ENCODE data around the gene BCL7C. TPM values are rescaled to one million over a fixed set of nuclear protein-coding genes. Genes with fewer than 3 reads are reported as not detected.
A peak's percentile ranks its signal among the peaks of the same experiment; 100 is the strongest.

Gene BCL7C
- total and polyA plus RNA-seq, 2 of the 13 experiments (the other 11 are each of a cell fraction or from before 2014, with no cell fraction given): 17.7 to 33.8 TPM

DNA sequence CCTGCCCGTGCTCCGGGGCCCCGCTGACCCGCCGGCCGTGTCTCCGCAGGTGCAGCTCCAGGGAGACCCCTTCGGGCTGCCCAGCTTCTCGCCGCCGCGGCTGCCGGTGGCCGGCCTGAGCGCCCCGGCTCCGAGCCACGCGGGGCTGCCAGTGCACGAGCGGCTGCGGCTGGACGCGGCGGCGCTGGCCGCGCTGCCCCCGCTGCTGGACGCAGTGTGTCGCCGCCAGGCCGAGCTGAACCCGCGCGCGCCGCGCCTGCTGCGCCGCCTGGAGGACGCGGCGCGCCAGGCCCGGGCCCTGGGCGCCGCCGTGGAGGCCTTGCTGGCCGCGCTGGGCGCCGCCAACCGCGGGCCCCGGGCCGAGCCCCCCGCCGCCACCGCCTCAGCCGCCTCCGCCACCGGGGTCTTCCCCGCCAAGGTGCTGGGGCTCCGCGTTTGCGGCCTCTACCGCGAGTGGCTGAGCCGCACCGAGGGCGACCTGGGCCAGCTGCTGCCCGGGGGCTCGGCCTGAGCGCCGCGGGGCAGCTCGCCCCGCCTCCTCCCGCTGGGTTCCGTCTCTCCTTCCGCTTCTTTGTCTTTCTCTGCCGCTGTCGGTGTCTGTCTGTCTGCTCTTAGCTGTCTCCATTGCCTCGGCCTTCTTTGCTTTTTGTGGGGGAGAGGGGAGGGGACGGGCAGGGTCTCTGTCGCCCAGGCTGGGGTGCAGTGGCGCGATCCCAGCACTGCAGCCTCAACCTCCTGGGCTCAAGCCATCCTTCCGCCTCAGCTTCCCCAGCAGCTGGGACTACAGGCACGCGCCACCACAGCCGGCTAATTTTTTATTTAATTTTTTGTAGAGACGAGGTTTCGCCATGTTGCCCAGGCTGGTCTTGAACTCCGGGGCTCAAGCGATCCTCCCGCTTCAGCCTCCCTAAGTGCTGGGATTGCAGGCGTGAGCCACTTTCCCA is 8.4 kb upstream of the BCL7C start (continued):
- no peak for TF ChIP-seq ZNF44 (CRISPR knock-in tag; IDR thresholded peaks at IDR 0.05)
- no peak; the same call in 1 of the 2 replicates for TF ChIP-seq ZIK1 (CRISPR knock-in tag; IDR thresholded peaks at IDR 0.05; ENCODE audit: borderline replicate concordance, low read depth)
- 0 out of 2 replicates have a peak, but pooled peaks have one; percentile 29 for TF ChIP-seq PAX8 (CRISPR knock-in tag; IDR thresholded peaks at IDR 0.05; ENCODE audit: borderline replicate concordance)
- peak; percentile 38; the same call in 1 of the 2 replicates for TF ChIP-seq RXRA (CRISPR knock-in tag; IDR thresholded peaks at IDR 0.05)
- no peak for TF ChIP-seq MATR3 (CRISPR knock-in tag; IDR thresholded peaks at IDR 0.05)
- TF ChIP-seq, protein P1, sequence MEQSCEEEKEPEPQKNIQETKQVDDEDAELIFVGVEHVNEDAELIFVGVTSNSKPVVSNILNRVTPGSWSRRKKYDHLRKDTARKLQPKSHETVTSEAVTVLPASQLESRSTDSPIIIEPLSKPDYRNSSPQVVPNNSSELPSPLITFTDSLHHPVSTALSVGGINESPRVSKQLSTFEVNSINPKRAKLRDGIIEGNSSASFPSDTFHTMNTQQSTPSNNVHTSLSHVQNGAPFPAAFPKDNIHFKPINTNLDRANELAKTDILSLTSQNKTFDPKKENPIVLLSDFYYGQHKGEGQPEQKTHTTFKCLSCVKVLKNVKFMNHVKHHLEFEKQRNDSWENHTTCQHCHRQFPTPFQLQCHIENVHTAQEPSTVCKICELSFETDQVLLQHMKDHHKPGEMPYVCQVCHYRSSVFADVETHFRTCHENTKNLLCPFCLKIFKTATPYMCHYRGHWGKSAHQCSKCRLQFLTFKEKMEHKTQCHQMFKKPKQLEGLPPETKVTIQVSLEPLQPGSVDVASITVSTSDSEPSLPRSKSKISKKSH (CRISPR knock-in tag; IDR thresholded peaks at IDR 0.05; ENCODE audit: borderline replicate concordance): peak; percentile 43; the same call in 1 of the 2 replicates
- TF ChIP-seq ATF7 (IDR thresholded peaks at IDR 0.05): no peak
- TF ChIP-seq ATF7 (CRISPR knock-in tag; IDR thresholded peaks at IDR 0.05): no peak
- no peak for TF ChIP-seq ZNF367 (CRISPR knock-in tag; IDR thresholded peaks at IDR 0.05; ENCODE audit: borderline replicate concordance)
- 0 out of 2 replicates have a peak, but pooled peaks have one; percentile 69 for TF ChIP-seq ZBTB38 (CRISPR knock-in tag; IDR thresholded peaks at IDR 0.05)
- TF ChIP-seq ZFP82 (CRISPR knock-in tag; IDR thresholded peaks at IDR 0.05; ENCODE audit: borderline replicate concordance): no peak
- no peak for TF ChIP-seq ZNF772 (CRISPR knock-in tag; IDR thresholded peaks at IDR 0.05)
- no peak; the same call in 1 of the 2 replicates for TF ChIP-seq CBFB (CRISPR knock-in tag; IDR thresholded peaks at IDR 0.05)
- no peak for TF ChIP-seq CHD4 (IDR thresholded peaks at IDR 0.05; ENCODE audit: borderline replicate concordance, low read length)
- no peak for TF ChIP-seq NONO (IDR thresholded peaks at IDR 0.05)
- TF ChIP-seq NONO (CRISPR knock-in tag; conservative IDR thresholded peaks at IDR 0.05): no peak
- no peak for TF ChIP-seq ZNF451 (CRISPR knock-in tag; IDR thresholded peaks at IDR 0.05)
- TF ChIP-seq JDP2 (CRISPR knock-in tag; IDR thresholded peaks at IDR 0.05; ENCODE audit: borderline replicate concordance): no peak
- TF ChIP-seq KLF15 (CRISPR knock-in tag; IDR thresholded peaks at IDR 0.05; ENCODE audit: borderline replicate concordance): no peak
- TF ChIP-seq ZSCAN29 (CRISPR knock-in tag; conservative IDR thresholded peaks at IDR 0.05): no peak
- TF ChIP-seq, protein P2, sequence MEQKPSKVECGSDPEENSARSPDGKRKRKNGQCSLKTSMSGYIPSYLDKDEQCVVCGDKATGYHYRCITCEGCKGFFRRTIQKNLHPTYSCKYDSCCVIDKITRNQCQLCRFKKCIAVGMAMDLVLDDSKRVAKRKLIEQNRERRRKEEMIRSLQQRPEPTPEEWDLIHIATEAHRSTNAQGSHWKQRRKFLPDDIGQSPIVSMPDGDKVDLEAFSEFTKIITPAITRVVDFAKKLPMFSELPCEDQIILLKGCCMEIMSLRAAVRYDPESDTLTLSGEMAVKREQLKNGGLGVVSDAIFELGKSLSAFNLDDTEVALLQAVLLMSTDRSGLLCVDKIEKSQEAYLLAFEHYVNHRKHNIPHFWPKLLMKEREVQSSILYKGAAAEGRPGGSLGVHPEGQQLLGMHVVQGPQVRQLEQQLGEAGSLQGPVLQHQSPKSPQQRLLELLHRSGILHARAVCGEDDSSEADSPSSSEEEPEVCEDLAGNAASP (CRISPR knock-in tag; IDR thresholded peaks at IDR 0.05; ENCODE audit: borderline replicate concordance): no peak; the same call in 1 of the 2 replicates
- TF ChIP-seq ELF4 (CRISPR knock-in tag; IDR thresholded peaks at IDR 0.05; ENCODE audit: borderline replicate concordance): no peak
- TF ChIP-seq, protein P3, sequence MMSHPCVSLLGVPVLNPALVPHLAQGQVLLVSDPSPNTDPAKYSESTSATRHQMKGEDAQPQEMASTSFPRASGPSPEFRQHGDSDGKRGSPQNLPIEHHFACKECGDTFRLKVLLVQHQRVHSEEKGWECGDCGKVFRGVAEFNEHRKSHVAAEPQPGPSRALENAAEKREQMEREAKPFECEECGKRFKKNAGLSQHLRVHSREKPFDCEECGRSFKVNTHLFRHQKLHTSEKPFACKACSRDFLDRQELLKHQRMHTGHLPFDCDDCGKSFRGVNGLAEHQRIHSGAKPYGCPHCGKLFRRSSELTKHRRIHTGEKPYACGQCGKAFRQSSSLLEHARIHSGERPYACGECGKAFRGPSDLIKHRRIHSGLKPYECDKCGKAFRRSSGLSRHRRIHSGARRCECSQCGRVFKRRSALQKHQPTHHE (CRISPR knock-in tag; IDR thresholded peaks at IDR 0.05; ENCODE audit: borderline replicate concordance): no peak
- TF ChIP-seq ZNF564 (CRISPR knock-in tag; IDR thresholded peaks at IDR 0.05): no peak; the same call in 1 of the 2 replicates
- TF ChIP-seq DPF2 (CRISPR knock-in tag; IDR thresholded peaks at IDR 0.05; ENCODE audit: borderline replicate concordance, low read depth): no peak
- TF ChIP-seq SMAD3 (CRISPR knock-in tag; IDR thresholded peaks at IDR 0.05): no peak
- 0 out of 2 replicates have a peak, but pooled peaks have one; percentile 50 for TF ChIP-seq RNF2 (conservative IDR thresholded peaks at IDR 0.05; ENCODE audit: low read depth)

Measured in HepG2 (cell line).